PFSK-1 (cell line): Measurements from ENCODE around the gene ZNF644.

Source experiments
- FOXP2 ChIP-seq: optimal IDR thresholded peaks from 2 replicates; pipeline ENCODE3; 2011; ENCODE audit warnings: borderline replicate concordance, control low read depth, inconsistent platforms; ENCODE audit not compliant: insufficient read depth; ENCODE audit errors: extremely low read length, extremely low read depth
- POLR2AphosphoS5 ChIP-seq: IDR thresholded peaks from 2 replicates; pipeline ENCODE4 v1.6.1; 2012; ENCODE audit warnings: low read depth, mild to moderate bottlenecking, control low read depth, low read length, moderate library complexity
- SIN3A ChIP-seq: IDR thresholded peaks from 2 replicates; pipeline ENCODE4 v1.6.1; 2012; ENCODE audit warnings: mild to moderate bottlenecking, low read length, moderate library complexity, borderline replicate concordance; ENCODE audit not compliant: insufficient read depth
- TAF1 ChIP-seq: IDR thresholded peaks from 2 replicates; pipeline ENCODE4 v1.6.1; 2012; ENCODE audit warnings: low read length, control low read depth, borderline replicate concordance; ENCODE audit not compliant: insufficient read depth
- TF ChIP-seq, protein P1 (sequence below), 2 experiments: IDR thresholded peaks; 2 replicates each; pipeline versions ENCODE4 v1.6.1 to v1.8.0; 2011 to 2012; ENCODE audit warnings: low read depth in 2 of 2, low read length in 2 of 2, control low read depth in 1 of 2, inconsistent platforms in 1 of 2, mild to moderate bottlenecking in 1 of 2, moderate library complexity in 1 of 2; ENCODE audit not compliant: insufficient read depth in 1 of 2

ZNF644 gene

DNA sequence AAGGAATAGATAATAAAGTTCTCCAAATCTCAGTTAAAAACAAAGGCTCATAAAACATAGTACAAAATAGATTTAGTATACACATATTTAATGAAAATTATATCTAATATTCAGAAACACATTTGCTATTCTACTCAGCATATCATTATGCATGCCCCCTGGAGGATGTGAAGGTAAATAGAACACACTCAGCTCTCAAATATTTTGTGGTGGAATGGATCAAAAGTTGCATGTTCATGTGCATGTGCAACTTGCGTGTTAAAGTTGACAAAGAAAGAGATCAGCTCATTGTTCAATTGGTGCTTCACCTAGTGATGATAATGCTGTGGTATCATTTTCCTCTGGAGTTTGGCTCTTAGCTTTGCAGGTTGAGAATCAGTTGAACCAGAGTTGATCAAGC is 4.9 kb upstream of the ZNF644 start:
- TF ChIP-seq FOXP2 (no peak), POLR2AphosphoS5 (no peak), TAF1 (no peak), SIN3A (no peak)
- TF ChIP-seq, protein P1, sequence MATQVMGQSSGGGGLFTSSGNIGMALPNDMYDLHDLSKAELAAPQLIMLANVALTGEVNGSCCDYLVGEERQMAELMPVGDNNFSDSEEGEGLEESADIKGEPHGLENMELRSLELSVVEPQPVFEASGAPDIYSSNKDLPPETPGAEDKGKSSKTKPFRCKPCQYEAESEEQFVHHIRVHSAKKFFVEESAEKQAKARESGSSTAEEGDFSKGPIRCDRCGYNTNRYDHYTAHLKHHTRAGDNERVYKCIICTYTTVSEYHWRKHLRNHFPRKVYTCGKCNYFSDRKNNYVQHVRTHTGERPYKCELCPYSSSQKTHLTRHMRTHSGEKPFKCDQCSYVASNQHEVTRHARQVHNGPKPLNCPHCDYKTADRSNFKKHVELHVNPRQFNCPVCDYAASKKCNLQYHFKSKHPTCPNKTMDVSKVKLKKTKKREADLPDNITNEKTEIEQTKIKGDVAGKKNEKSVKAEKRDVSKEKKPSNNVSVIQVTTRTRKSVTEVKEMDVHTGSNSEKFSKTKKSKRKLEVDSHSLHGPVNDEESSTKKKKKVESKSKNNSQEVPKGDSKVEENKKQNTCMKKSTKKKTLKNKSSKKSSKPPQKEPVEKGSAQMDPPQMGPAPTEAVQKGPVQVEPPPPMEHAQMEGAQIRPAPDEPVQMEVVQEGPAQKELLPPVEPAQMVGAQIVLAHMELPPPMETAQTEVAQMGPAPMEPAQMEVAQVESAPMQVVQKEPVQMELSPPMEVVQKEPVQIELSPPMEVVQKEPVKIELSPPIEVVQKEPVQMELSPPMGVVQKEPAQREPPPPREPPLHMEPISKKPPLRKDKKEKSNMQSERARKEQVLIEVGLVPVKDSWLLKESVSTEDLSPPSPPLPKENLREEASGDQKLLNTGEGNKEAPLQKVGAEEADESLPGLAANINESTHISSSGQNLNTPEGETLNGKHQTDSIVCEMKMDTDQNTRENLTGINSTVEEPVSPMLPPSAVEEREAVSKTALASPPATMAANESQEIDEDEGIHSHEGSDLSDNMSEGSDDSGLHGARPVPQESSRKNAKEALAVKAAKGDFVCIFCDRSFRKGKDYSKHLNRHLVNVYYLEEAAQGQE (IDR thresholded peaks at IDR 0.05; ENCODE audit: insufficient read depth in 1 of 2, low read depth in 2 of 2, low read length in 2 of 2) = no peak

DNA sequence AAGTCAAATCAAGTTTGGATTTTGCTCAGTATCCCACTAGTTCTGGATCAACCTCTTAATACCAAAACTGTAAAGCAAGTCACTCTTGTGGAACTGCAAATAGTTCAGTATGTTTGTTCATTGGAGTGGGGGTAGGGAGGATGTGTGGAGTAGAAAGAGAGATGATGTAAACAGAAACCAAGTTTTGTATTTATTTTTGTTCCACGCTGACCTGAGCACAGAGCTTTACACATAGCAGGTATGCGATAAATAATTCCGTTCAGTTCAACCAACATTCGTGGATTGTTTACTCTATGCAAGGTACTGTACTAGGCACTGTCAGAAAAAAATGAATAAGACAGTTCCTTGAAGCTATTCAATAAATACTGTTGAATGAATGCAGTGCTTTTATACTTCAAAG is 4.5 kb upstream of the ZNF644 start:
- TF ChIP-seq POLR2AphosphoS5 = no peak
- TF ChIP-seq SIN3A = no peak
- TF ChIP-seq FOXP2 = no peak
- TF ChIP-seq, protein P1 (IDR thresholded peaks at IDR 0.05; ENCODE audit: insufficient read depth in 1 of 2, low read depth in 2 of 2, low read length in 2 of 2) = no peak
- TF ChIP-seq TAF1 = no peak

DNA sequence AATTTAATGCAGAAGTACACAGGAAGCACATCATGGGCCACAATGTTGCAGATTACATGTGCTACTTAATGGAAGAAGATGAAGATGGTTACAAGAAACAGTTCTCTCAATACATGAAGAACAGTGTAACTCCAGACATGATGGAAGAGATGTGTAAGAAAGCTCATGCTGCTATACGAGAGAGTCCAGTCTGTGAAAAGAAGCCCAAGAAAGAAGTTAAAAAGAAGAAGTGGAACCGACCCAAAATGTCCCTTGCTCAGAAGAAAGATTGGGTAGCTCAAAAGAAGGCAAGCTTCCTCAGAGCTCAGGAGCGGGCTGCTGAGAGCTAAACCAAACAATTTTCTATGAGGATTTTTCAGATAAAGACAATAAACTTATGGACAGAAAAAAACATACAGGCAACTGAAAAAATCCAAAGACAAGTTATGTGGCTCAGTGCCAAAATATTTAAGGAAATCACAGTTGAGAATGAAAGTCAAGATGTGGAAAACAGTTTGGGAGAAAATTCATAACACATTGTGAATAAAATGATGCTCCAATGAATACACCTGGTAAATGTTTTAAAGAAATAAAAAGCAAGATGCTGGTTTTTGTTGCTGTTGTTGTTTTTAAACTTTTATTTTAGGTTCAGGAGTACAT is 2.8 kb upstream of the ZNF644 start:
- TF ChIP-seq, protein P1 (IDR thresholded peaks at IDR 0.05; ENCODE audit: insufficient read depth in 1 of 2, low read depth in 2 of 2, low read length in 2 of 2) = no peak
- TF ChIP-seq FOXP2 = no peak
- TF ChIP-seq POLR2AphosphoS5 = no peak
- TF ChIP-seq SIN3A = no peak
- TF ChIP-seq TAF1 = no peak

DNA sequence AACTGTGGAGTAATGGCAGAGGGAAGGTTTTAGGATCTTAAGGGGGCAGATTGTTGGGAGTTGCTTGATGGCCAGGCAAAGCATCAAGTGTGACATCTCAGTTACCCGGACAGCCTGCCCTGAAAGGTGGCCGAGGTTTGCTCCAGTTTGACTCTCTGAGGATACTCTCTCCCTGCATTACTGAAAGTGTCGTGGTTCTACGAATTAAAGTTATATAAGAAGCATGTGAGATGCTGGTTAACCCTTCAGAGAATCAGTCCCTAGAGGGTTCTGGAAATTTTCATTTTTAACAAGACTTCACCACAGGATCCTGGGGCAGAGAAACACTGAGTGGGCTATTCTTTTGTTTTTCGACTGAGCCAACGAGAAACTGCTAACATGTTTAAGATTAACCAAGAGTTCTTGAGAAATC is 689 bp upstream of the ZNF644 start:
- TF ChIP-seq POLR2AphosphoS5 (no peak), FOXP2 (no peak), TAF1 (no peak), SIN3A (no peak)
- TF ChIP-seq, protein P1 (IDR thresholded peaks at IDR 0.05; ENCODE audit: insufficient read depth in 1 of 2, low read depth in 2 of 2, low read length in 2 of 2) = no peak
